Uterus (tissue), 2 donors: ENCODE results near the gene GLYR1.

ENCODE experiments used
- POLR2A ChIP-seq, 2 donors: fragments of 450-650 bp; IDR thresholded peaks; one replicate each; pipeline ENCODE4 v1.6.1; 2016; ENCODE audit warnings: antibody characterized with exemption in 2 of 2, mild to moderate bottlenecking in 1 of 2, moderate library complexity in 1 of 2
- TF ChIP-seq, protein P1 (sequence below), 4 experiments: fragments of 200-600 bp in 2 of 4; fragments of 450-650 bp in 2 of 4; sonication (generic) in 2 of 4; IDR thresholded peaks; one replicate each; pipeline ENCODE4 v1.5.1; 2016 to 2019; ENCODE audit warnings: antibody characterized with exemption in 4 of 4, mild to moderate bottlenecking in 2 of 4, moderate library complexity in 1 of 4

- TF ChIP-seq, protein P1, sequence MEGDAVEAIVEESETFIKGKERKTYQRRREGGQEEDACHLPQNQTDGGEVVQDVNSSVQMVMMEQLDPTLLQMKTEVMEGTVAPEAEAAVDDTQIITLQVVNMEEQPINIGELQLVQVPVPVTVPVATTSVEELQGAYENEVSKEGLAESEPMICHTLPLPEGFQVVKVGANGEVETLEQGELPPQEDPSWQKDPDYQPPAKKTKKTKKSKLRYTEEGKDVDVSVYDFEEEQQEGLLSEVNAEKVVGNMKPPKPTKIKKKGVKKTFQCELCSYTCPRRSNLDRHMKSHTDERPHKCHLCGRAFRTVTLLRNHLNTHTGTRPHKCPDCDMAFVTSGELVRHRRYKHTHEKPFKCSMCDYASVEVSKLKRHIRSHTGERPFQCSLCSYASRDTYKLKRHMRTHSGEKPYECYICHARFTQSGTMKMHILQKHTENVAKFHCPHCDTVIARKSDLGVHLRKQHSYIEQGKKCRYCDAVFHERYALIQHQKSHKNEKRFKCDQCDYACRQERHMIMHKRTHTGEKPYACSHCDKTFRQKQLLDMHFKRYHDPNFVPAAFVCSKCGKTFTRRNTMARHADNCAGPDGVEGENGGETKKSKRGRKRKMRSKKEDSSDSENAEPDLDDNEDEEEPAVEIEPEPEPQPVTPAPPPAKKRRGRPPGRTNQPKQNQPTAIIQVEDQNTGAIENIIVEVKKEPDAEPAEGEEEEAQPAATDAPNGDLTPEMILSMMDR (IDR thresholded peaks at IDR 0.05): no peak
- no peak for TF ChIP-seq POLR2A (IDR thresholded peaks at IDR 0.05)
These were observed 35.0 kb upstream of the GLYR1 start for GRCh38 chr16:4882000-4882632.
